GM21737 (cell line): ENCODE data around the gene CBFA2T3.
A peak's percentile ranks its signal among the peaks of the same experiment; 100 is the strongest.

ENCODE experiments used
- ATAC-seq: cut with Tn5 transposase; IDR thresholded peaks from one replicate; pipeline ENCODE4 v1.9.1; 2021; ENCODE audit warnings: mild to moderate bottlenecking, moderate library complexity; ENCODE audit not compliant: unreplicated experiment

The CBFA2T3 gene

GRCh38 chr16:88964636-88965035, 12.4 kb downstream of the CBFA2T3 start:
- ATAC-seq, result no peak

- ATAC-seq, result no peak
Observed at GRCh38 chr16:88963583-88963982, 13.4 kb downstream of the CBFA2T3 start.

GRCh38 chr16:88962478-88963152, 14.4 kb downstream of the CBFA2T3 start:
- no peak for ATAC-seq

- ATAC-seq, result no peak
Observed at GRCh38 chr16:88961011-88961410, 16.0 kb downstream of the CBFA2T3 start.

- no peak for ATAC-seq
Observed at GRCh38 chr16:88960516-88960915, 16.5 kb downstream of the CBFA2T3 start.

- no peak for ATAC-seq
Observed at GRCh38 chr16:88959022-88959421, 18.0 kb downstream of the CBFA2T3 start.

GRCh38 chr16:88957887-88958577, 19.0 kb downstream of the CBFA2T3 start:
- no peak for ATAC-seq

GRCh38 chr16:88957433-88957767, 19.6 kb downstream of the CBFA2T3 start:
- ATAC-seq, result no peak

- ATAC-seq, result no peak
Observed at GRCh38 chr16:88956546-88957432, 20.2 kb downstream of the CBFA2T3 start.

GRCh38 chr16:88955906-88956305, 21.1 kb downstream of the CBFA2T3 start:
- ATAC-seq, result no peak

- ATAC-seq, result no peak
Observed at GRCh38 chr16:88953003-88953690, 23.9 kb downstream of the CBFA2T3 start.

- ATAC-seq, result no peak
Observed at GRCh38 chr16:88951989-88952388, 25.0 kb downstream of the CBFA2T3 start.

- ATAC-seq, result no peak
Observed at GRCh38 chr16:88951501-88951900, 25.5 kb downstream of the CBFA2T3 start.

GRCh38 chr16:88948781-88949490, 28.1 kb downstream of the CBFA2T3 start:
- ATAC-seq, result no peak

- ATAC-seq, result no peak
Observed at GRCh38 chr16:88945473-88945872, 31.5 kb downstream of the CBFA2T3 start.

- no peak for ATAC-seq
Observed at GRCh38 chr16:88943741-88944140, 33.3 kb downstream of the CBFA2T3 start.

GRCh38 chr16:88943131-88943664, 33.8 kb downstream of the CBFA2T3 start:
- no peak for ATAC-seq

GRCh38 chr16:88941913-88942909, 34.8 kb downstream of the CBFA2T3 start:
- peak; percentile 50 for ATAC-seq
